Measurements from ENCODE around the gene ANKS1A. TPM values are rescaled to one million over a fixed set of nuclear protein-coding genes. Genes with fewer than 3 reads are reported as not detected.

The ANKS1A gene
- total RNA-seq, 1 experiment from 2014 or later, result 21.7 TPM

- H3K4me1 ChIP-seq (ENCODE audit: insufficient read depth, low read length, poor library complexity, severe bottlenecking), result no peaks in the 10 kb centered on the region
- H3K27me3 ChIP-seq (replicated peaks; ENCODE audit: insufficient read depth, low read depth, low read length, poor library complexity), result no peaks in the 10 kb centered on the region
- DNase-seq (ENCODE audit: low spot score), result no peak
- ChIA-PET CTCF (no interaction called here), POLR2A (ENCODE audit: low non-redundant PET) (interaction anchor here (0.6 kb wide), 1 partner anchor 837 kb away, joined by 3 read pairs; no protein-coding TSS in a partner anchor)
- H3K4me3 ChIP-seq (ENCODE audit: low read depth, low read length, poor library complexity, severe bottlenecking), result no peak overlapping the region
- H3K9me3 ChIP-seq (ENCODE audit: low read depth, low read length, poor library complexity, severe bottlenecking), result no peaks in the 10 kb centered on the region
- BruUV-seq (replicated peaks), result no TSS peak
- no peaks in the 10 kb centered on the region for H3K36me3 ChIP-seq (ENCODE audit: insufficient read depth, low read length, poor library complexity, severe bottlenecking)
- TF ChIP-seq EZH2 (IDR thresholded peaks at IDR 0.05; ENCODE audit: borderline replicate concordance, low read depth, low read length, poor library complexity, severe bottlenecking), result no peak
- TF ChIP-seq CTCF (conservative IDR thresholded peaks at IDR 0.05; ENCODE audit: low read depth, low read length), result no peak
- no peak overlapping the region for H3K27ac ChIP-seq (ENCODE audit: low read depth, low read length, poor library complexity, severe bottlenecking)
- intact Hi-C loops (cut with micrococcal nuclease; ENCODE audit: unreplicated experiment), result no loop called here
Observed at GRCh38 chr6:35069262-35069661, 180.2 kb downstream of the ANKS1A start.

DNA sequence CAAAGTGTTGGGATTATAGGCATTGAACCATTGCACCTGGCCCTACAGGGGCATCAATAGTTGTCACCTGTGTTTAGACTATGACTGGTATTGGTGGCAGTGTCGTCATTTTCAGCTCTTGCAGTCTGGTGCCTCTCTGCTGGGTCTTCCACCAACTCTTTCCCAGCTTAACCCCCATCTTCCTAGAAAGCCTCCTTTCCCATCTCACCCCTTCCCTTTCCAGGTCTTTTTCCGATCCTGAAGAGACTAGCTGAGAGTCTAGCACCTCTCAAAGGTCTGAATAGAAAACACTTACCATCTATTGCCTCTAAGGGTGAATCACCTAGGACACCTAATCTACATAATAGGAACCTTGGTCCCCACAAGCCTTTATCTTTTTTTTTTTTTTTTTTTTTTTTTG, 181.1 kb downstream of the ANKS1A start:
- Histone ChIP-seq H3K27ac (ENCODE audit: low read depth, low read length, poor library complexity, severe bottlenecking) (no peak overlapping the region), H3K4me1 (ENCODE audit: insufficient read depth, low read length, poor library complexity, severe bottlenecking) (no peaks in the 10 kb centered on the region), H3K9me3 (ENCODE audit: low read depth, low read length, poor library complexity, severe bottlenecking) (no peaks in the 10 kb centered on the region), H3K36me3 (ENCODE audit: insufficient read depth, low read length, poor library complexity, severe bottlenecking) (no peaks in the 10 kb centered on the region), H3K27me3 (replicated peaks; ENCODE audit: insufficient read depth, low read depth, low read length, poor library complexity) (no peaks in the 10 kb centered on the region), H3K4me3 (ENCODE audit: low read depth, low read length, poor library complexity, severe bottlenecking) (no peak overlapping the region)
- ChIA-PET POLR2A (ENCODE audit: low non-redundant PET) (interaction anchor here (0.6 kb wide), 1 partner anchor 836 kb away, joined by 3 read pairs; no protein-coding TSS in a partner anchor), CTCF (no interaction called here)
- DNase-seq (ENCODE audit: low spot score), result no peak
- TF ChIP-seq EZH2 (IDR thresholded peaks at IDR 0.05; ENCODE audit: borderline replicate concordance, low read depth, low read length, poor library complexity, severe bottlenecking) (no peak), CTCF (conservative IDR thresholded peaks at IDR 0.05; ENCODE audit: low read depth, low read length) (no peak)
- BruUV-seq (replicated peaks), result no TSS peak
- intact Hi-C loops (cut with micrococcal nuclease; ENCODE audit: unreplicated experiment), result no loop called here

- POLR2A ChIA-PET (ENCODE audit: low non-redundant PET), result no interaction called here
- no peaks in the 10 kb centered on the region for H3K4me1 ChIP-seq (ENCODE audit: insufficient read depth, low read length, poor library complexity, severe bottlenecking)
- H3K4me3 ChIP-seq (ENCODE audit: low read depth, low read length, poor library complexity, severe bottlenecking), result no peak overlapping the region
- H3K27ac ChIP-seq (ENCODE audit: low read depth, low read length, poor library complexity, severe bottlenecking), result no peak overlapping the region
- H3K36me3 ChIP-seq (ENCODE audit: insufficient read depth, low read length, poor library complexity, severe bottlenecking), result no peaks in the 10 kb centered on the region
- no peaks in the 10 kb centered on the region for H3K27me3 ChIP-seq (replicated peaks; ENCODE audit: insufficient read depth, low read depth, low read length, poor library complexity)
- no peak for TF ChIP-seq EZH2 (IDR thresholded peaks at IDR 0.05; ENCODE audit: borderline replicate concordance, low read depth, low read length, poor library complexity, severe bottlenecking)
- TF ChIP-seq CTCF (conservative IDR thresholded peaks at IDR 0.05; ENCODE audit: low read depth, low read length), result no peak
- intact Hi-C loops (cut with micrococcal nuclease; ENCODE audit: unreplicated experiment), result no loop called here
- no peak for DNase-seq (ENCODE audit: low spot score)
- H3K9me3 ChIP-seq (ENCODE audit: low read depth, low read length, poor library complexity, severe bottlenecking), result no peaks in the 10 kb centered on the region
- CTCF ChIA-PET, result no interaction called here
- no TSS peak for BruUV-seq (replicated peaks)
Observed at GRCh38 chr6:35071347-35071994, 182.4 kb downstream of the ANKS1A start.
